SK-N-SH (cell line): ENCODE data around the gene ROBO1. TPM values are rescaled to one million over a fixed set of nuclear protein-coding genes. Genes with fewer than 3 reads are reported as not detected.

Experiments
- CTCF ChIA-PET: fragments of 300-600, 350-600 bp; formaldehyde crosslinking; extraction: SDS; loops from one replicate; lab custom pipeline; 2021; lab: Yijun Ruan, JAX
- POLR2A ChIA-PET: fragments of 350-600 bp; sonication (Branson Sonifier 250); formaldehyde crosslinking; extraction: SDS; loops from one replicate; lab custom pipeline; 2020; ENCODE audit warnings: antibody characterized with exemption, inconsistent platforms; lab: Yijun Ruan, JAX
- DNase-seq: peaks from one replicate; pipeline ENCODE4 v3.0.0; 2012
- H2AFZ ChIP-seq: fragments of 200-600 bp; sonication (generic); 2 replicates; pipeline ENCODE4 v1.8.1; 2016; ENCODE audit warnings: antibody characterized with exemption, mild to moderate bottlenecking, low read depth
- H3F3A ChIP-seq: fragments of 200-600 bp; sonication (generic); replicated peaks from 2 replicates; pipeline ENCODE3; 2016; ENCODE audit warnings: antibody characterized with exemption, mild to moderate bottlenecking; ENCODE audit not compliant: insufficient read depth
- H3K27ac ChIP-seq, 2 experiments: fragments of 200-500 bp in 1 of 2; fragments of 200-600 bp in 1 of 2; sonication (Bioruptor generic) in 1 of 2; sonication (generic), shearing (Covaris generic) in 1 of 2; 2 replicates each; pipeline versions ENCODE4 v1.5.1 to v1.6.1; 2014 to 2016; ENCODE audit warnings: low read depth in 2 of 2, inconsistent platforms in 1 of 2, low read length in 1 of 2, mild to moderate bottlenecking in 1 of 2, mixed read lengths in 1 of 2
- H3K27me3 ChIP-seq: fragments of 200-600 bp; sonication (generic), shearing (Covaris generic); 2 replicates; pipeline ENCODE4 v1.6.1; 2016; ENCODE audit warnings: mixed run types; ENCODE audit not compliant: insufficient read depth
- H3K36me3 ChIP-seq, 2 experiments: fragments of 200-500 bp in 1 of 2; fragments of 200-600 bp in 1 of 2; sonication (Bioruptor generic) in 1 of 2; sonication (generic) in 1 of 2; replicated peaks in 1 of 2; 2 replicates each; pipeline versions ENCODE3 to v1.5.1; 2014 to 2016; ENCODE audit warnings: low read length in 1 of 2, mild to moderate bottlenecking in 1 of 2; ENCODE audit not compliant: insufficient read depth in 2 of 2, control insufficient read depth in 1 of 2
- H3K4me1 ChIP-seq, 2 experiments: fragments of 200-500 bp in 1 of 2; fragments of 200-600 bp in 1 of 2; sonication (Bioruptor generic) in 1 of 2; sonication (generic), shearing (Covaris generic) in 1 of 2; 2 replicates each; pipeline versions ENCODE4 v1.5.1 to v1.6.1; 2014 to 2016; ENCODE audit warnings: low read depth in 1 of 2, low read length in 1 of 2, mixed run types in 1 of 2; ENCODE audit not compliant: insufficient read depth in 2 of 2, control insufficient read depth in 1 of 2
- H3K4me2 ChIP-seq: fragments of 200-600 bp; sonication (generic), shearing (Covaris generic); 2 replicates; pipeline ENCODE4 v1.6.1; 2017; ENCODE audit warnings: mixed run types
- H3K4me3 ChIP-seq, 2 experiments: fragments of 200-500 bp in 1 of 2; fragments of 200-600 bp in 1 of 2; sonication (Bioruptor generic) in 1 of 2; sonication (generic), shearing (Covaris generic) in 1 of 2; 2 replicates each; pipeline versions ENCODE4 v1.5.1 to v1.8.1; 2014 to 2016; ENCODE audit warnings: low read depth in 2 of 2, inconsistent platforms in 1 of 2, low read length in 1 of 2, mild to moderate bottlenecking in 1 of 2, mixed read lengths in 1 of 2, moderate library complexity in 1 of 2
- H3K79me2 ChIP-seq: fragments of 200-600 bp; sonication (generic); 2 replicates; pipeline ENCODE4 v1.8.1; 2017; ENCODE audit warnings: mild to moderate bottlenecking; ENCODE audit not compliant: insufficient read depth
- H3K9ac ChIP-seq: fragments of 200-600 bp; sonication (generic); 2 replicates; pipeline ENCODE4 v1.6.1; 2017; ENCODE audit warnings: mixed run types
- H3K9me2 ChIP-seq: fragments of 200-600 bp; sonication (generic); 2 replicates; pipeline ENCODE4 v1.6.1; 2017; ENCODE audit warnings: mixed run types
- H3K9me3 ChIP-seq: fragments of 200-600 bp; sonication (generic); 2 replicates; pipeline ENCODE4 v1.6.1; 2017; ENCODE audit warnings: mixed run types, mild to moderate bottlenecking, moderate library complexity
- H4K20me1 ChIP-seq: fragments of 200-600 bp; sonication (generic); 2 replicates; pipeline ENCODE4 v1.6.1; 2017; ENCODE audit warnings: mild to moderate bottlenecking, mixed run types; ENCODE audit not compliant: insufficient read depth
- FOSL2 ChIP-seq: IDR thresholded peaks from 2 replicates; pipeline ENCODE4 v1.4.0; 2012; ENCODE audit warnings: low read depth, mild to moderate bottlenecking, moderate library complexity, borderline replicate concordance
- FOXM1 ChIP-seq: IDR thresholded peaks from 2 replicates; pipeline ENCODE4 v1.4.0; 2012; ENCODE audit warnings: low read depth, mild to moderate bottlenecking
- MEF2A ChIP-seq: IDR thresholded peaks from 2 replicates; pipeline ENCODE4 v1.4.0; 2012; ENCODE audit warnings: low read depth, borderline replicate concordance
- MXI1 ChIP-seq: IDR thresholded peaks from 2 replicates; pipeline ENCODE4 v1.6.1; 2012; ENCODE audit warnings: mild to moderate bottlenecking, low read depth, low read length, improper control_type of control experiment
- NRF1 ChIP-seq: IDR thresholded peaks from 2 replicates; pipeline ENCODE4 v1.6.1; 2012; ENCODE audit warnings: low read depth, mild to moderate bottlenecking, low read length
- POLR2AphosphoS5 ChIP-seq: IDR thresholded peaks from 2 replicates; pipeline ENCODE4 v1.6.1; 2012; ENCODE audit warnings: low read depth, low read length
- RAD21 ChIP-seq: IDR thresholded peaks from 2 replicates; pipeline ENCODE4 v1.6.1; 2012; ENCODE audit warnings: mild to moderate bottlenecking, low read length
- RCOR1 ChIP-seq: fragments of 150-350 bp; IDR thresholded peaks from 2 replicates; pipeline ENCODE4 v1.6.1; 2017; ENCODE audit warnings: antibody characterized with exemption, low read length
- TCF12 ChIP-seq: IDR thresholded peaks from 2 replicates; pipeline ENCODE4 v1.4.0; 2012
- TEAD4 ChIP-seq: IDR thresholded peaks from 2 replicates; pipeline ENCODE4 v1.4.0; 2012; ENCODE audit warnings: mild to moderate bottlenecking, borderline replicate concordance; ENCODE audit not compliant: insufficient read depth
- WGBS: methylation state at CpG from one replicate; pipeline ENCODE4 v1.1.6; 2017; ENCODE audit warnings: low lambda C conversion rate; 5-methylcytosine and 5-hydroxymethylcytosine counted together
- polyA plus RNA-seq, 3 experiments: library from polyadenylated mRNA; depleted of rRNA; stranded (reverse); fragments of >200 nt; gene quantifications; 2 replicates each; pipeline ENCODE4 v1.2.3, GENCODE V29; 2012
- TF ChIP-seq, protein P1 (sequence below): IDR thresholded peaks from 2 replicates; pipeline ENCODE4 v1.4.0; 2012; ENCODE audit warnings: low read depth, borderline replicate concordance
- TF ChIP-seq, protein P2 (sequence below): IDR thresholded peaks from 2 replicates; pipeline ENCODE4 v1.4.0; 2012; ENCODE audit warnings: low read depth
- TF ChIP-seq, protein P3 (sequence below): IDR thresholded peaks from 2 replicates; pipeline ENCODE4 v1.6.1; 2012; ENCODE audit warnings: mild to moderate bottlenecking, low read depth, low read length, moderate library complexity
- TF ChIP-seq, protein P4 (sequence below): fragments of 200-600 bp; sonication (generic); IDR thresholded peaks from 2 replicates; pipeline ENCODE4 v1.6.1; 2017; ENCODE audit warnings: antibody characterized with exemption, mild to moderate bottlenecking, moderate library complexity
- TF ChIP-seq, protein P5 (sequence below): IDR thresholded peaks from 2 replicates; pipeline ENCODE4 v1.4.0; 2012; ENCODE audit warnings: low read depth, borderline replicate concordance

ROBO1 gene
- polyA plus RNA-seq, 1 of the 3 experiments (the other 2 are of a cell fraction), result 22.7 TPM

DNA sequence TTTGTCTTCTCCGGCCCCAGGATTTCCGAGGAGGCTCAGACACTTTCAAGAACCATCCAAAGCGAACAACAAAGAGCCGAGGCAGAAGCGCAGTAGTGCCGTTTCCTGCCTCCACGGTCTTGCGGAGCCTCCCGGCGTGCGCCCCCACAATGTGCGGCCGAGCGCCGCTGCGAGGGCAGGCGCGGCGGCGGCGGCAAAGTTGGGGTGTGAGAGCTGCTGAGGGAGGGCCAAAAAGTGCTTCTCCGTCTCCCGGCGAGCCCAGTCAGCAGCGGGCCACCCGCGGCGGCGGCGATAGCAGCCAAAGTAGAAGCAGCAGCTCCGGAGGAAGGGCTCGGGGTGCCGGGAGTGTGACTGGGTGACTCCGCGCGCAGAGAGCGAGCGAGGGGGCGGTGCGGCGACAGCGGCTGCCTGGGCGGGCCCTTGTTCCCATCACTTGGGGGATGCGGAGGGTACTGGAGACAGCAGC is 749.1 kb downstream of the ROBO1 start:
- Histone ChIP-seq H3K9ac (peak overlapping the region; percentile 94), H3K79me2 (peaks cover 52% of the 10 kb centered on the region), H3K4me2 (peak overlapping the region; percentile 79), H3K4me3 (peak overlapping the region; percentile 89 to 98), H3F3A (peaks cover 6% of the 10 kb centered on the region), H3K36me3 (no peaks in the 10 kb centered on the region), H2AFZ (peak overlapping the region; percentile 87), H3K9me2 (no peaks in the 10 kb centered on the region), H4K20me1 (peaks cover 19% of the 10 kb centered on the region), H3K9me3 (no peaks in the 10 kb centered on the region), H3K27me3 (no peaks in the 10 kb centered on the region), H3K4me1 (peaks cover 7 to 28% of the 10 kb centered on the region in 2 experiments; a peak in 3 of 4 replicates), H3K27ac (peak overlapping the region; percentile 96 to 100)
- WGBS, result under 1% methylated on average over 32 of the region's 44 CpGs
- peak; percentile 83 for DNase-seq
- ChIA-PET POLR2A (no interaction called here), CTCF (interaction anchor here (0.6 to 3.1 kb wide), 8 partner anchors 10 to 373 kb away, joined by 3 to 19 read pairs (median 5); no protein-coding TSS in a partner anchor)
- TF ChIP-seq TEAD4, result 0 out of 2 replicates have a peak, but pooled peaks have one; percentile 6
- TF ChIP-seq, protein P1, sequence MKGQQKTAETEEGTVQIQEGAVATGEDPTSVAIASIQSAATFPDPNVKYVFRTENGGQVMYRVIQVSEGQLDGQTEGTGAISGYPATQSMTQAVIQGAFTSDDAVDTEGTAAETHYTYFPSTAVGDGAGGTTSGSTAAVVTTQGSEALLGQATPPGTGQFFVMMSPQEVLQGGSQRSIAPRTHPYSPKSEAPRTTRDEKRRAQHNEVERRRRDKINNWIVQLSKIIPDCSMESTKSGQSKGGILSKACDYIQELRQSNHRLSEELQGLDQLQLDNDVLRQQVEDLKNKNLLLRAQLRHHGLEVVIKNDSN, result no peak
- peak; percentile 19; the same call in 1 of the 2 replicates for TF ChIP-seq RAD21
- TF ChIP-seq, protein P2, sequence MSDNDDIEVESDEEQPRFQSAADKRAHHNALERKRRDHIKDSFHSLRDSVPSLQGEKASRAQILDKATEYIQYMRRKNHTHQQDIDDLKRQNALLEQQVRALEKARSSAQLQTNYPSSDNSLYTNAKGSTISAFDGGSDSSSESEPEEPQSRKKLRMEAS, result no peak
- TF ChIP-seq MEF2A, result no peak
- TF ChIP-seq MXI1, result peak; percentile 43; the same call in 1 of the 2 replicates
- no peak for TF ChIP-seq RCOR1
- TF ChIP-seq POLR2AphosphoS5, result no peak
- no peak for TF ChIP-seq NRF1
- TF ChIP-seq TCF12, result no peak
- no peak for TF ChIP-seq FOXM1
- no peak for TF ChIP-seq FOSL2

DNA sequence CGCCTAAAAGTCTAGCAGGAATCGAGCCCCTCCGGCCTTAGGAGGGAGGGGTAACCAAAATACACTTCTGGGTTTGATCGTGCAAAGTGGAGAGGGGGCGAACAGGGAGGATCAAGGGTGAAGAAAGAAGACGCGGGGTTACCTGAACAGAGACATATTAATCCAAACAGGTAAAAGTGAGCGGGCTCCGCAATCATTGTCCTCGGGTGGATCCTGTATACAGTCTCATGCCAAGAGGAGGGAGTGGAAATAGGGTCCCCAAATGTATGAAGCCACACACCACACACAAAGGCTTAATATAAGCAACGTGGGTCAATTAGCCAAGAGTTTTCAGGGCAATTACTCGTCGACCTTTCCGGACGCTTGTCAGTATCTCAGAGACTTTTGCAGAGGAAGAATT is 749.5 kb downstream of the ROBO1 start:
- DNase-seq, result no peak
- Histone ChIP-seq H3K9ac (peak overlapping the region; percentile 94), H3K27ac (peak overlapping the region; percentile 96 to 100), H4K20me1 (peaks cover 19% of the 10 kb centered on the region), H3K4me1 (peaks cover 7 to 33% of the 10 kb centered on the region in 2 experiments; a peak in 3 of 4 replicates), H3K36me3 (no peaks in the 10 kb centered on the region), H3K9me3 (no peaks in the 10 kb centered on the region), H3K27me3 (no peaks in the 10 kb centered on the region), H3K79me2 (peaks cover 57% of the 10 kb centered on the region), H3K4me3 (peak overlapping the region; percentile 89 to 98), H2AFZ (peak overlapping the region; percentile 87), H3K9me2 (no peaks in the 10 kb centered on the region), H3K4me2 (peak overlapping the region; percentile 79), H3F3A (peaks cover 6% of the 10 kb centered on the region)
- under 1% methylated on average over 15 of the region's 15 CpGs for WGBS
- CTCF ChIA-PET, result interaction anchor here (1.0 to 3.1 kb wide), 5 partner anchors 9 to 373 kb away, joined by 3 to 13 read pairs (median 6); no protein-coding TSS in a partner anchor
- TF ChIP-seq, protein P3, sequence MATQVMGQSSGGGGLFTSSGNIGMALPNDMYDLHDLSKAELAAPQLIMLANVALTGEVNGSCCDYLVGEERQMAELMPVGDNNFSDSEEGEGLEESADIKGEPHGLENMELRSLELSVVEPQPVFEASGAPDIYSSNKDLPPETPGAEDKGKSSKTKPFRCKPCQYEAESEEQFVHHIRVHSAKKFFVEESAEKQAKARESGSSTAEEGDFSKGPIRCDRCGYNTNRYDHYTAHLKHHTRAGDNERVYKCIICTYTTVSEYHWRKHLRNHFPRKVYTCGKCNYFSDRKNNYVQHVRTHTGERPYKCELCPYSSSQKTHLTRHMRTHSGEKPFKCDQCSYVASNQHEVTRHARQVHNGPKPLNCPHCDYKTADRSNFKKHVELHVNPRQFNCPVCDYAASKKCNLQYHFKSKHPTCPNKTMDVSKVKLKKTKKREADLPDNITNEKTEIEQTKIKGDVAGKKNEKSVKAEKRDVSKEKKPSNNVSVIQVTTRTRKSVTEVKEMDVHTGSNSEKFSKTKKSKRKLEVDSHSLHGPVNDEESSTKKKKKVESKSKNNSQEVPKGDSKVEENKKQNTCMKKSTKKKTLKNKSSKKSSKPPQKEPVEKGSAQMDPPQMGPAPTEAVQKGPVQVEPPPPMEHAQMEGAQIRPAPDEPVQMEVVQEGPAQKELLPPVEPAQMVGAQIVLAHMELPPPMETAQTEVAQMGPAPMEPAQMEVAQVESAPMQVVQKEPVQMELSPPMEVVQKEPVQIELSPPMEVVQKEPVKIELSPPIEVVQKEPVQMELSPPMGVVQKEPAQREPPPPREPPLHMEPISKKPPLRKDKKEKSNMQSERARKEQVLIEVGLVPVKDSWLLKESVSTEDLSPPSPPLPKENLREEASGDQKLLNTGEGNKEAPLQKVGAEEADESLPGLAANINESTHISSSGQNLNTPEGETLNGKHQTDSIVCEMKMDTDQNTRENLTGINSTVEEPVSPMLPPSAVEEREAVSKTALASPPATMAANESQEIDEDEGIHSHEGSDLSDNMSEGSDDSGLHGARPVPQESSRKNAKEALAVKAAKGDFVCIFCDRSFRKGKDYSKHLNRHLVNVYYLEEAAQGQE, result no peak
- TF ChIP-seq, protein P4, sequence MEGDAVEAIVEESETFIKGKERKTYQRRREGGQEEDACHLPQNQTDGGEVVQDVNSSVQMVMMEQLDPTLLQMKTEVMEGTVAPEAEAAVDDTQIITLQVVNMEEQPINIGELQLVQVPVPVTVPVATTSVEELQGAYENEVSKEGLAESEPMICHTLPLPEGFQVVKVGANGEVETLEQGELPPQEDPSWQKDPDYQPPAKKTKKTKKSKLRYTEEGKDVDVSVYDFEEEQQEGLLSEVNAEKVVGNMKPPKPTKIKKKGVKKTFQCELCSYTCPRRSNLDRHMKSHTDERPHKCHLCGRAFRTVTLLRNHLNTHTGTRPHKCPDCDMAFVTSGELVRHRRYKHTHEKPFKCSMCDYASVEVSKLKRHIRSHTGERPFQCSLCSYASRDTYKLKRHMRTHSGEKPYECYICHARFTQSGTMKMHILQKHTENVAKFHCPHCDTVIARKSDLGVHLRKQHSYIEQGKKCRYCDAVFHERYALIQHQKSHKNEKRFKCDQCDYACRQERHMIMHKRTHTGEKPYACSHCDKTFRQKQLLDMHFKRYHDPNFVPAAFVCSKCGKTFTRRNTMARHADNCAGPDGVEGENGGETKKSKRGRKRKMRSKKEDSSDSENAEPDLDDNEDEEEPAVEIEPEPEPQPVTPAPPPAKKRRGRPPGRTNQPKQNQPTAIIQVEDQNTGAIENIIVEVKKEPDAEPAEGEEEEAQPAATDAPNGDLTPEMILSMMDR, result no peak
- no peak for TF ChIP-seq TCF12
- no peak for TF ChIP-seq RCOR1
- TF ChIP-seq, protein P1, result no peak
- TF ChIP-seq, protein P5, sequence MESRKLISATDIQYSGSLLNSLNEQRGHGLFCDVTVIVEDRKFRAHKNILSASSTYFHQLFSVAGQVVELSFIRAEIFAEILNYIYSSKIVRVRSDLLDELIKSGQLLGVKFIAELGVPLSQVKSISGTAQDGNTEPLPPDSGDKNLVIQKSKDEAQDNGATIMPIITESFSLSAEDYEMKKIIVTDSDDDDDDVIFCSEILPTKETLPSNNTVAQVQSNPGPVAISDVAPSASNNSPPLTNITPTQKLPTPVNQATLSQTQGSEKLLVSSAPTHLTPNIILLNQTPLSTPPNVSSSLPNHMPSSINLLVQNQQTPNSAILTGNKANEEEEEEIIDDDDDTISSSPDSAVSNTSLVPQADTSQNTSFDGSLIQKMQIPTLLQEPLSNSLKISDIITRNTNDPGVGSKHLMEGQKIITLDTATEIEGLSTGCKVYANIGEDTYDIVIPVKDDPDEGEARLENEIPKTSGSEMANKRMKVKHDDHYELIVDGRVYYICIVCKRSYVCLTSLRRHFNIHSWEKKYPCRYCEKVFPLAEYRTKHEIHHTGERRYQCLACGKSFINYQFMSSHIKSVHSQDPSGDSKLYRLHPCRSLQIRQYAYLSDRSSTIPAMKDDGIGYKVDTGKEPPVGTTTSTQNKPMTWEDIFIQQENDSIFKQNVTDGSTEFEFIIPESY, result no peak
- POLR2A ChIA-PET, result no interaction called here
